ENCODE results near the gene PTPRT. TPM values are rescaled to one million over a fixed set of nuclear protein-coding genes. Genes with fewer than 3 reads are reported as not detected.

The PTPRT gene
- total RNA-seq, 1 experiment from 2014 or later, result not detected

- TF ChIP-seq CTCF (IDR thresholded peaks at IDR 0.05 in 2 of 3, conservative IDR thresholded peaks at IDR 0.05 in 1 of 3; ENCODE audit: borderline replicate concordance in 1 of 3, insufficient read depth in 1 of 3, low read depth in 2 of 3, low read length in 2 of 3) (no peak), SIN3A (IDR thresholded peaks at IDR 0.05; ENCODE audit: low read depth) (no peak), POLR2AphosphoS5 (IDR thresholded peaks at IDR 0.05; ENCODE audit: low read depth, low read length) (no peak), JUND (IDR thresholded peaks at IDR 0.05) (no peak), ELF1 (IDR thresholded peaks at IDR 0.05; ENCODE audit: borderline replicate concordance, low read depth) (no peak), EZH2 (IDR thresholded peaks at IDR 0.05) (no peak), EGR1 (IDR thresholded peaks at IDR 0.05; ENCODE audit: low read depth) (no peak), CEBPB (IDR thresholded peaks at IDR 0.05; ENCODE audit: low read depth) (no peak), ATF3 (IDR thresholded peaks at IDR 0.05) (no peak), RAD21 (IDR thresholded peaks at IDR 0.05; ENCODE audit: low read depth) (no peak), CBX3 (IDR thresholded peaks at IDR 0.05; ENCODE audit: low read depth) (no peak), MAX (IDR thresholded peaks at IDR 0.05) (no peak)
Observed at GRCh38 chr20:42493001-42493400, 696.7 kb downstream of the PTPRT start (continued).

- no peak for ATAC-seq
- H3K36me3 ChIP-seq (ENCODE audit: control insufficient read depth in 1 of 2, insufficient read depth in 2 of 2, low read length in 2 of 2), result no peaks in the 10 kb centered on the region
- H3K4me2 ChIP-seq (ENCODE audit: low read length), result no peak overlapping the region
- no peak for DNase-seq (ENCODE audit: low read depth, low spot score)
- no peak for TF ChIP-seq ZNF274 (IDR thresholded peaks at IDR 0.05; ENCODE audit: low read depth, low read length)
- TF ChIP-seq SIN3A (IDR thresholded peaks at IDR 0.05; ENCODE audit: low read depth), result no peak
- TF ChIP-seq TCF7L2 (IDR thresholded peaks at IDR 0.05; ENCODE audit: borderline replicate concordance, extremely low read depth, insufficient read depth, insufficient read length), result no peak
- no peak for TF ChIP-seq FOSL1 (IDR thresholded peaks at IDR 0.05; ENCODE audit: low read depth)
- no peak for TF ChIP-seq CEBPB (IDR thresholded peaks at IDR 0.05; ENCODE audit: low read depth)
- TF ChIP-seq ZBTB33 (IDR thresholded peaks at IDR 0.05; ENCODE audit: extremely low read depth, insufficient replicate concordance, low read length), result no peak
- intact Hi-C loops (cut with micrococcal nuclease), result no loop called here
- no peak overlapping the region for H3K27ac ChIP-seq (ENCODE audit: low read depth, low read length)
- POLR2A ChIA-PET, result no interaction called here
- H3K9ac ChIP-seq (ENCODE audit: low read length), result no peak overlapping the region
- H4K20me1 ChIP-seq (ENCODE audit: insufficient read depth), result no peaks in the 10 kb centered on the region
- H3K4me1 ChIP-seq (ENCODE audit: control insufficient read depth in 1 of 2, insufficient read depth in 2 of 2, low read length in 2 of 2), result no peaks in the 10 kb centered on the region
- no peaks in the 10 kb centered on the region for H3K9me2 ChIP-seq (ENCODE audit: insufficient read depth)
- peaks cover 0 to 12% of the 10 kb centered on the region in 2 experiments; a peak in 2 of 4 replicates for H3K9me3 ChIP-seq (ENCODE audit: control insufficient read depth in 1 of 2, insufficient read depth in 1 of 2, low read depth in 1 of 2, low read length in 2 of 2)
- BruUV-seq (replicated peaks), result no TSS peak
- no peak overlapping the region for H3K4me3 ChIP-seq (replicated peaks in 1 of 2; ENCODE audit: low read depth in 1 of 2, low read length in 2 of 2)
- CTCF ChIA-PET, result no interaction called here
- no peaks in the 10 kb centered on the region for H3K79me2 ChIP-seq (ENCODE audit: insufficient read depth, low read length)
- RAD21 ChIA-PET (ENCODE audit: low non-redundant PET in 1 of 2, low total read pairs in 2 of 2, uncharacterized antibody in 2 of 2, unreplicated experiment in 2 of 2), result no interaction called here
- H2AFZ ChIP-seq (ENCODE audit: low read depth, low read length, poor library complexity, severe bottlenecking), result no peak overlapping the region
- no peaks in the 10 kb centered on the region for H3K27me3 ChIP-seq (ENCODE audit: insufficient read depth, low read length)
Observed at GRCh38 chr20:42492290-42492689, 697.4 kb downstream of the PTPRT start.

Data from HCT116 (cell line).